ENCODE measurements around the gene FBRSL1.

DNA sequence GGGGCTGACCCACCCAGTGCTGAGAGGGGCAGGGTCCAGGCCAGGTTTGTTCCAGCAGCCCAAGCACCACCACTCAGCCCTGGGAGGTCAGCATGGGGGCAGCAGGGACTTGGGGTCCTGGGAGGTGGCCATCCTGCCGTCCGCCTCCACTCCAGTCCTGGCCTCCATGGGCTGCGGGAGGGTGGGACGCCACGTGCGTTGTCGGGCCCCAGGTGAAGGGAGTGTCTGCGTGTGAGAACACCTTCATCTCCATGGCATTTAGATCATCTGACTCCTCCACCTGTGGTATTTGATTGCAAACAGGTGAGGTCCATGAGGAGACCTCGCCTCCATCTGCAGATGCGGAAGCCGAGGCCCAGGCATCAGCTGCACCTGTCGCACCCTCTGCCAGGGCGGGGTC, 44.1 kb downstream of the FBRSL1 start:
- TF ChIP-seq, protein P1, sequence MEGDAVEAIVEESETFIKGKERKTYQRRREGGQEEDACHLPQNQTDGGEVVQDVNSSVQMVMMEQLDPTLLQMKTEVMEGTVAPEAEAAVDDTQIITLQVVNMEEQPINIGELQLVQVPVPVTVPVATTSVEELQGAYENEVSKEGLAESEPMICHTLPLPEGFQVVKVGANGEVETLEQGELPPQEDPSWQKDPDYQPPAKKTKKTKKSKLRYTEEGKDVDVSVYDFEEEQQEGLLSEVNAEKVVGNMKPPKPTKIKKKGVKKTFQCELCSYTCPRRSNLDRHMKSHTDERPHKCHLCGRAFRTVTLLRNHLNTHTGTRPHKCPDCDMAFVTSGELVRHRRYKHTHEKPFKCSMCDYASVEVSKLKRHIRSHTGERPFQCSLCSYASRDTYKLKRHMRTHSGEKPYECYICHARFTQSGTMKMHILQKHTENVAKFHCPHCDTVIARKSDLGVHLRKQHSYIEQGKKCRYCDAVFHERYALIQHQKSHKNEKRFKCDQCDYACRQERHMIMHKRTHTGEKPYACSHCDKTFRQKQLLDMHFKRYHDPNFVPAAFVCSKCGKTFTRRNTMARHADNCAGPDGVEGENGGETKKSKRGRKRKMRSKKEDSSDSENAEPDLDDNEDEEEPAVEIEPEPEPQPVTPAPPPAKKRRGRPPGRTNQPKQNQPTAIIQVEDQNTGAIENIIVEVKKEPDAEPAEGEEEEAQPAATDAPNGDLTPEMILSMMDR (IDR thresholded peaks at IDR 0.05), result no peak
- no peak for TF ChIP-seq POLR2A (IDR thresholded peaks at IDR 0.05)
